Activated CD4-positive, alpha-beta T cell treated with anti-CD3 and anti-CD28 coated beads, Interleukin-10, Interleukin-2, amounts not matched to agents 100 ng/mL and 50 ng/mL, durations not matched to agents 16 hours and 8 hours (primary cell): ENCODE results near the gene TAGAP.
"Not testable (repeated sequence)": the region's sequence is repeated elsewhere in the genome, so short reads cannot be mapped to it uniquely, and the experiment has no call there.

Experiments
- DNase-seq: peaks from one replicate; pipeline ENCODE4 v3.0.0-alpha.2; 2020

Gene TAGAP

DNA sequence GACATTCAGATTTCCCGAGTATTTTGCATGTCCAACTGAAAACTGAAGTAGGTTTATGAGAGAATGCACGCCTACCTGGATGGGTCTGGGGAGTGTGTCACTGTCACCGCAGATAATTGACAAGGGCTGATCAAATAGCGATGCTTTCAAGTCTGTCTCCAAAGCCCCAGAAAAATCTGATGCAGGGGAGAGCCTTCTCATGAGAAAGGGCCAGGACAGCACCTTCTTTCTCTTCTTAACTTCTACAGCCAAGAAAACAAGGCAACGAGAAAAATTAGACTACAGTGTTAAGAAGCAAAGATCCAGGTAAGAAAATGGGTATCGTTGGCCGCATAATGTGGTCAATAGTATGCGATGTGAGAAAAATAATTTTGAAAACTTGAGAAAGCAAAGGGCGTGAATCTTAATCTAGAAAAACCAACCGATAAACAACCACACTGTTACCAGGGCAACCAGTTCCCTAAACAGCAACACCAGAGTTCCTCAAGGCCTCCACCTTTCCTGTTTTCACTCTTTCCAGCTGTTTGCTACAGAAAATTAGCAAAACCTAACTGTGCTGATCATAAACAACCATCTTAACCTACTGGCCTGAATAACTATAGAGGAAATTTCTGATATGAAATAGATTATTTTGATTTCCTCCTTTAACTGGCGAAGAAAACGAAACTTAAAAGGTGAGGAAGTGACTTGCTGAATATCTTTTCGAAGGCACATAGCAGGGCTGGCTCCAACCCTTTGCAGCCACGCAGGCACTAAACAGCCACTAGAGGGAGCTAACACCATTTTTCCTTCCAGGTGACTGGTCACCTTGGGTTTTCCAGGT, 2.6 kb downstream of the TAGAP start:
- peak; percentile 90 for DNase-seq

GRCh38 chr6:159041181-159041580, 3.6 kb downstream of the TAGAP start:
- DNase-seq, result no peak

GRCh38 chr6:159039885-159040258, 4.9 kb downstream of the TAGAP start:
- DNase-seq, result no peak

DNA sequence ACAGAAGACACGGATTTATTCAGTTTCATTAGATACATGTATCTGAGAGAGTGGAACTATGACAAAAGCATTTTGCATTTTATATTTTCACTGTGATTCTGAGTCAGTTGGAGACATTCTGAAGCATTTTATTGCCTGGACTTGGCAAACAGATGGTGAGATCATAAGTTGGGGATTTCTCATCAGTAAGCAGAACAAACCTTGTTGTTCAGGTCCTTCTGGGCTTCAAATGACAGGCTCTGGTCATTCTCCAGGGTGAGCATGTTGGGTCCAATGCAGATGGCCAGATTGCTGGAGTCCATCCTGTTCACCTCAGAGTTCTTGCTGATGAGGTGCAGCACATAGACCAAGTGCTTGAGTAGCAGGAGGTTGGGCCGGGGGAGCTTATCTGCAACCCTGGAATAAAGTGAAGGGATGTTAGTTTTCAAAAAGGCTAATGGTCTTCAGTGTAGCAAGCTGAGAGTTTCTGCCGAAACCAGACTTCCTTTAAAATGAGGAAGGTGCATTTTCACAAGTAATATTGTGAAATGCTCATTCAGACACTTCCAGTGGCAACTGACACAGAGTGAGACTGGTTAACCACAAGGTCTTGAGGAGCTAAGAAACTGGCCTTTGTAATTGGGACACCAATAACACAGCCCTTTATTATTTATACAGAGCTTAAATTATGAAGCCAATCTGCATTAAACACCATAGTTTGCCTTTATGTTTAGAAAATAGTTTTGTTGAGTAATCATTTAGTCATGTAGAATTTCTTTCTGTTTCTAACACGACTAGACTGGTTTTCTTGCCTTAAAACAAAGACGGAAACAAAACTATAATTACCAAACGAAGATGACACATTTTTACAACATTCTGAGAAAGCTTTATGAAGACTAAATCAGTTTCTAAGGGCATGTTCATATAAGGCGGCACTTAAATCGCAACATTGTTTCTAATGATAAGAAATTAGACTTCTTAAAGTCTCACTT, 5.6 kb downstream of the TAGAP start:
- peak; percentile 89 for DNase-seq

- DNase-seq, result not testable (repeated sequence)
Observed at GRCh38 chr6:159038318-159038717, 6.5 kb downstream of the TAGAP start.

GRCh38 chr6:159037756-159038290, 7.0 kb downstream of the TAGAP start:
- no peak for DNase-seq

- DNase-seq, result no peak
Observed at GRCh38 chr6:159036673-159037072, 8.1 kb downstream of the TAGAP start.

DNA sequence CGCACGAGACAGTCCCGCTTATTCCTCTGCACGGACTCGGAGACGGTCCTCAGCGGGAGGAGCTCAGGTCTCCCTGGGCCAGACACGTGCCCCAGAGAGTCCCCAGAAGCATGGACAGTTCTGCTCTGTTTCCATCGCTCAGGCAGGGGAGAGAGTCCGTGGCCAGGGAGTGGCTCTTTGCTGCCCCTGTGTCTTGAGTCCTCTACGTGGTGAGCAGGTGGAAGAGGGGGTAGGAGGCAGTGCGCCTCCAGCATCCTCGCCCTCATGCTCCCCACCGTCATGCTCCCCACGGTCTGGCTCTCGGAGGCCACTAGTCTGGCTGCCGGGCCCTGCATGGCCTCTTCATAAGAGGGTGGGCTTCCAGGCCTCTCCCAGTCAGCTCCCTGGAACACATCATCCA, 8.9 kb downstream of the TAGAP start:
- DNase-seq, result no peak

- no peak for DNase-seq
Observed at GRCh38 chr6:159033160-159034049, 11.4 kb downstream of the TAGAP start.

GRCh38 chr6:159031846-159032245, 12.9 kb downstream of the TAGAP start:
- DNase-seq, result no peak

GRCh38 chr6:159030168-159030567, 14.6 kb downstream of the TAGAP start:
- DNase-seq, result no peak

DNA sequence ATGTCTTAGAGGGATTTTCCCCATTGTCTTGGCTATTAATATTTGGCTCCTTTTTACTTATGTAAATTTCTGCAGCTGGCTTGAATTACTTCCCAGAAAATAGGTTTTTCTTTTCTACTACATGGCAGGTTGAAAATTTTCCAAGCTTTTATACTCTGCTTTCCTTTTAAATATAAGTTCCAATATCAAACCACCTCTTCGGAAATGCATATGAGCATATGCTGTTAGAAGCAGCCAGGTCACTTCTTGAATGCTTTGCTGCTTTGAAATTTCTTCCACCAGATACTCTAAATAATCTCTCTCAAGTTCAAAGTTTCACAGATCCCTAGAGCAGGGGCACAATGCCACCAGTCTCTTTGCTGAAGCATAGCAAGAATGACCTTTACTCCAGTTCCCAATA, 19.6 kb downstream of the TAGAP start:
- not testable (repeated sequence) for DNase-seq

GRCh38 chr6:159023893-159024292, 20.9 kb downstream of the TAGAP start:
- DNase-seq, result peak; percentile 60

DNA sequence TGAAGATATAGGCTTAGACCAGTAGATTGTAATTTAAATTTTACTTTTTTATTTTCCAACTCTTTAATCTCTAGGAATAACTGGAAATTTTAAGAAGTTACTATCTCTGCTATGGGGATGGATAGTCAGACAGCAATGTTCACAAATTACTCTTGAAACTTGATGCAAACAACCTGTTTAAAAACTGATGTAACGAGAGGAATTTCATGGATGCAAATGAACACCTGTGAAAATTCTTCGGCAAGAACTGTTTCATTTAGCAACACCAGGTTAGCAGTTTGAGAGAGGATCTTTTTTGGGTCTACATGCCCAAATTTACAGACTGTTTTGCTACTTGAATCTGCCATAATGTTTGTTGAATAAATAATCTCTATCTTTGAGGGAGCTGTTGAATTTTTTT, 24.8 kb downstream of the TAGAP start:
- no peak for DNase-seq

DNA sequence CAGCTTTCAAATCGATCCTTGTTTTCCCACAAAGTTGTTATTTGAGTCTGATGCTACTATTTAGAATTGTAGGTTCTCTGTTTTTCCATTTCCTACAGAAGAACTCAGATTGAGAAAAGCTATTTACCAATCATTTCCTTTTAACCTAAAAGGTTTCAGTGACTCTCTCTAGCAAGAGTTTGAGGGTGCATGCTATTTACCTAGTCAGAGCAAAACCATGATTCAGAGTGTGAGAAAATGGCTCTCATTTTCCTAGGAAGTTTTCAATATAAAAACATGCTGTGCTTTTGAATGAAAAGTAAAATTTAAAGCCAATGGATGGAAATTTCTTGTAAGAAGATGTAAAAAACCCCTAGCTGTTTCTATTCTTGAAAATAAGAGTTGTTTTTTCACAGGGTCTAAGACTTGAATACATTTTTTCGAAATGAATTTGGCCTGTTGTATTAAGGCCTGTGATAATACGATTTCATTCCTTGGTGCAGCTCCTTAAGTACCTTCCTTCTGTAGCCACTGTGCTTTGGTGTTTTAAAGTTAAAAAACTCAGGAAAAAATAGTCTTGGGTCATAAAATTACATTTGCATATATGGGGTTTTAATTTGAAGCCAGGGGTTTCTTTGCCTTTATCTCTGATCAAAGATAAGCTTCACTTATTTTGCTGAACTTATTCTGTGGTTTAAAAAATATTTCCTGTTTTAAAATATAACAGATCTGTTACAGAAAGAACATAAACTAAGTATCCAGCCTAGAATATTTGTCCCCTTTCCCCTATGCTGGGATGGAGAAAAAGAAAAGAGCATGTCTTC, 26.8 kb downstream of the TAGAP start:
- peak; percentile 85 for DNase-seq

GRCh38 chr6:159014406-159014805, 30.4 kb downstream of the TAGAP start:
- DNase-seq, result no peak

GRCh38 chr6:159013229-159013628, 31.6 kb downstream of the TAGAP start:
- DNase-seq, result no peak

DNA sequence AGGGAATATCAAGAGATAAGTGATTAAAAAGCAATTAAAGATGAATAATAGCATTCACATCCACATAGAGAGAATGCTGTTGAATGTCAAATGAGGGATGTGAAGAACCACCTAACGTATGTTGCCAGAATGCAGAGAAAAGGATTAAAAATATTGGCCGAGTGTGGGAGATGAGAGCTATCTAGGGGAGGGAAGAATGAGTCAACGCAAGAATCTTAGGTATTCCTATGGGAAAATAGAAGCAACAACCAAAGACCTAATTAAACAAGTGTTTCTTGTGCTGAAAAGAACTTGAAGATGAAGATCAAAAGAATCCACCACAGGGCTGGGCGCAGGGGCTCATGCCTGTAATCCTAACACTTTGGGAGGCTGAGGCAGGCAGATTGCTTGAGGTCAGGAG, 32.6 kb downstream of the TAGAP start:
- no peak for DNase-seq

GRCh38 chr6:159010037-159010612, 34.7 kb downstream of the TAGAP start:
- DNase-seq, result not testable (repeated sequence)

DNA sequence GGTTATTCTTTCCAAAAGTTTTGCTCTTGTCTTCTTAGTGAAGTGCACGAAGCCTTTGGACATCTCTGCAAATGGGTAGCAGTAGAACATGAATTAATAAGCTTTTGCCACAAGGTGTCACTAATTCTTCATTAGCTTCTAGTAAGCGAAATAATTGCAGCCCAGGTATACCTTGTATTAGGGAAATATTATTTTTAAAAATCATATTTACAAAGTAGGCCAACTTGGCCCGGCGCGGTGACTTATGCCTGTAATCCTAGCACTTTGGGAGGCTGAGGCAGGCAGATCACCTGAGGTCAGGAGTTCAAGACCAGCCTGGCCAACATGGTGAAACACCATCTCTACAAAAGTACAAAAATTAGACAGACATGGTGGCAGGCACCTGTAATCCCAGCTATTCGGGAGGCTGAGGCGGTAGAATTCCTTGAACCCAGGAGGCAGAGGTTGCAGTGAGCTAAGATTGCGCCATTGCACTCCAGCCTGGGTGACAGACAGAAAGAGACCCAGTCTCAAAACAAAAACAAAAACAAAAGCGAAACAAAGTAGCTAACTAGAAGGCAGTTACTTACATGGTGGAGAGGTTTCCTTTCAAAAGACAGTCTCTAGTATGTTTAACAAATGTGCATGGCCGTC, 36.0 kb downstream of the TAGAP start:
- peak; percentile 64 for DNase-seq

- DNase-seq, result no peak
Observed at GRCh38 chr6:159007510-159007909, 37.3 kb downstream of the TAGAP start.
